Trophoblast cell (in vitro differentiated cells and primary cell): ENCODE data around the gene ALOX15B. TPM values are rescaled to one million over a fixed set of nuclear protein-coding genes. Genes with fewer than 3 reads are reported as not detected.
A peak's percentile ranks its signal among the peaks of the same experiment; 100 is the strongest.

ENCODE experiments used
- DNase-seq, 2 donors: peaks; one replicate each; pipeline ENCODE4 v3.0.0-alpha.2; 2016
- H2AFZ ChIP-seq: 2 replicates; pipeline ENCODE4 v1.6.1; 2013; ENCODE audit warnings: low read length, moderate library complexity, mild to moderate bottlenecking; ENCODE audit not compliant: insufficient read depth, poor library complexity
- H2AK5ac ChIP-seq: 2 replicates; pipeline ENCODE4 v1.6.1; 2013; ENCODE audit warnings: mild to moderate bottlenecking, low read length
- H2BK120ac ChIP-seq: 2 replicates; pipeline ENCODE4 v1.6.1; 2013; ENCODE audit warnings: low read length, mild to moderate bottlenecking, moderate library complexity; ENCODE audit not compliant: insufficient read depth, poor library complexity
- H2BK12ac ChIP-seq: 2 replicates; pipeline ENCODE4 v1.6.1; 2013; ENCODE audit warnings: mild to moderate bottlenecking, low read length, moderate library complexity
- H2BK5ac ChIP-seq: 2 replicates; pipeline ENCODE4 v1.6.1; 2013; ENCODE audit warnings: low read length, low read depth, moderate library complexity, mild to moderate bottlenecking; ENCODE audit not compliant: poor library complexity
- H3K14ac ChIP-seq: 2 replicates; pipeline ENCODE4 v1.6.1; 2013; ENCODE audit warnings: mild to moderate bottlenecking, low read length
- H3K18ac ChIP-seq: 2 replicates; pipeline ENCODE4 v1.6.1; 2013; ENCODE audit warnings: mild to moderate bottlenecking, low read length
- H3K23ac ChIP-seq: 2 replicates; pipeline ENCODE4 v1.6.1; 2013; ENCODE audit warnings: low read length
- H3K27ac ChIP-seq: 2 replicates; pipeline ENCODE4 v1.5.1; 2013; ENCODE audit warnings: low read depth, mild to moderate bottlenecking, inconsistent platforms, low read length, moderate library complexity
- H3K27me3 ChIP-seq: 2 replicates; pipeline ENCODE4 v1.6.1; 2013; ENCODE audit warnings: inconsistent platforms, mild to moderate bottlenecking, low read length, moderate library complexity; ENCODE audit not compliant: insufficient read depth
- H3K36me3 ChIP-seq, 2 experiments: 1 replicate in 1 of 2; 2 replicates in 1 of 2; pipeline ENCODE4 v1.6.1; 2013; ENCODE audit warnings: low read length in 2 of 2, mild to moderate bottlenecking in 2 of 2, moderate library complexity in 1 of 2; ENCODE audit not compliant: insufficient read depth in 2 of 2, control insufficient read depth in 1 of 2
- H3K4ac ChIP-seq: 2 replicates; pipeline ENCODE4 v1.6.1; 2013; ENCODE audit warnings: low read depth, mild to moderate bottlenecking, low read length, moderate library complexity
- H3K4me1 ChIP-seq, 2 experiments: 1 replicate in 1 of 2; 2 replicates in 1 of 2; pipeline ENCODE4 v1.6.1; 2013; ENCODE audit warnings: low read length in 2 of 2, mild to moderate bottlenecking in 2 of 2, moderate library complexity in 1 of 2; ENCODE audit not compliant: insufficient read depth in 2 of 2, control insufficient read depth in 1 of 2
- H3K4me2 ChIP-seq: 2 replicates; pipeline ENCODE4 v1.6.1; 2013; ENCODE audit warnings: inconsistent platforms, mild to moderate bottlenecking, low read length, moderate library complexity
- H3K4me3 ChIP-seq: 2 replicates; pipeline ENCODE4 v1.5.1; 2013; ENCODE audit warnings: mild to moderate bottlenecking, low read depth, low read length, inconsistent platforms
- H3K79me1 ChIP-seq: one replicate; pipeline ENCODE4 v1.6.1; 2013; ENCODE audit warnings: low read length
- H3K79me2 ChIP-seq: 2 replicates; pipeline ENCODE4 v1.6.1; 2013; ENCODE audit warnings: low read length, mild to moderate bottlenecking; ENCODE audit not compliant: control insufficient read depth, insufficient read depth, poor library complexity
- H3K9ac ChIP-seq: 2 replicates; pipeline ENCODE4 v1.6.1; 2013; ENCODE audit warnings: mild to moderate bottlenecking, low read length
- H3K9me3 ChIP-seq: 2 replicates; pipeline ENCODE4 v1.6.1; 2013; ENCODE audit warnings: low read depth, mild to moderate bottlenecking, control low read depth, inconsistent platforms, low read length; ENCODE audit not compliant: insufficient read depth
- H4K12ac ChIP-seq: 2 replicates; pipeline ENCODE4 v1.6.1; 2013; ENCODE audit warnings: low read depth, mild to moderate bottlenecking, low read length, moderate library complexity
- H4K8ac ChIP-seq: 2 replicates; pipeline ENCODE4 v1.6.1; 2013; ENCODE audit warnings: low read depth, mild to moderate bottlenecking, low read length, moderate library complexity
- H4K91ac ChIP-seq: one replicate; pipeline ENCODE4 v1.6.1; 2013; ENCODE audit warnings: low read depth, mild to moderate bottlenecking, low read length, moderate library complexity
- WGBS: extraction: QIAGEN DNeasy Blood & Tissue Kit; methylation state at CpG from one replicate; pipeline ENCODE4 v1.1.7; 2013; ENCODE audit warnings: missing lambda C conversion rate; ENCODE audit not compliant: insufficient read length, insufficient coverage; ENCODE audit errors: extremely low coverage; 5-methylcytosine and 5-hydroxymethylcytosine counted together
- polyA plus RNA-seq: library from polyadenylated mRNA; stranded (reverse); fragments of 200-250 nt; gene quantifications from 2 replicates; pipeline ENCODE4 v1.2.3, GENCODE V29; 2013

Gene ALOX15B
- 1.2 and 1.4 TPM in 2 replicates for polyA plus RNA-seq

- no peak within 1 kb of the TSS for H3K23ac ChIP-seq
- no peak within 1 kb of the TSS for H3K27ac ChIP-seq
- no peak within 1 kb of the TSS for H2BK120ac ChIP-seq
- DNase-seq: no peak
- peaks cover 4% of the 10 kb centered on the region for H3K27me3 ChIP-seq
- H2AFZ ChIP-seq: no peak within 1 kb of the TSS
- no peak within 1 kb of the TSS for H2BK5ac ChIP-seq
- no peak within 1 kb of the TSS for H3K9ac ChIP-seq
- H4K91ac ChIP-seq: no peak within 1 kb of the TSS
- H2AK5ac ChIP-seq: no peak within 1 kb of the TSS
- H3K14ac ChIP-seq: no peak within 1 kb of the TSS
- no peaks in the 10 kb centered on the region for H3K36me3 ChIP-seq
- H3K4ac ChIP-seq: no peak within 1 kb of the TSS
- H3K4me2 ChIP-seq: peak within 1 kb of the TSS; percentile 32
- H3K9me3 ChIP-seq: no peaks in the 10 kb centered on the region
- peak within 1 kb of the TSS; percentile 4 for H3K4me3 ChIP-seq
- no peak within 1 kb of the TSS for H4K12ac ChIP-seq
- no peak within 1 kb of the TSS for H2BK12ac ChIP-seq
- H3K79me2 ChIP-seq: no peaks in the 10 kb centered on the region
- no peaks in the 10 kb centered on the region for H3K4me1 ChIP-seq
- no peak within 1 kb of the TSS for H3K18ac ChIP-seq
- no peaks in the 10 kb centered on the region for H3K79me1 ChIP-seq
- no CpG with 5 or more reads among the region's 37 CpGs for WGBS
- H4K8ac ChIP-seq: no peak within 1 kb of the TSS
Measured at GRCh38 chr17:8038954-8039610, at the start of gene ALOX15B. ALOX15B (plus strand) TSS chr17:8039059; CDS start chr17:8039156, 97 bp downstream.

GRCh38 chr17:7989781-7990655 lies 48.8 kb upstream of the ALOX15B start:
- peak overlapping the region; percentile 93 for H4K8ac ChIP-seq
- peak overlapping the region; percentile 67 for H3K18ac ChIP-seq
- no peak overlapping the region for H3K4ac ChIP-seq
- no peak overlapping the region for H2BK5ac ChIP-seq
- whole genome bisulfite sequencing: no CpG with 5 or more reads among the region's 59 CpGs
- H3K9me3 ChIP-seq: no peaks in the 10 kb centered on the region
- no peak overlapping the region for H2AK5ac ChIP-seq
- H3K9ac ChIP-seq: no peak overlapping the region
- H3K4me1 ChIP-seq: peaks cover 0 to 7% of the 10 kb centered on the region in 2 experiments
- H3K4me2 ChIP-seq: peak overlapping the region; percentile 94
- H3K79me1 ChIP-seq: peaks cover 4% of the 10 kb centered on the region
- no peak overlapping the region for H3K23ac ChIP-seq
- H3K79me2 ChIP-seq: no peaks in the 10 kb centered on the region
- H2BK12ac ChIP-seq: no peak overlapping the region
- peak overlapping the region; percentile 98 for H2AFZ ChIP-seq
- peak overlapping the region; percentile 79 for H3K14ac ChIP-seq
- H3K27me3 ChIP-seq: no peaks in the 10 kb centered on the region
- peak overlapping the region; percentile 73 for H4K91ac ChIP-seq
- DNase-seq: peak; percentile 86 to 96
- no peaks in the 10 kb centered on the region for H3K36me3 ChIP-seq
- no peak overlapping the region for H3K27ac ChIP-seq
- peak overlapping the region; percentile 53 for H2BK120ac ChIP-seq
- peak overlapping the region; percentile 70 for H3K4me3 ChIP-seq
- peak overlapping the region; percentile 93 for H4K12ac ChIP-seq

GRCh38 chr17:7992516-7992915 lies 46.3 kb upstream of the ALOX15B start:
- Histone ChIP-seq H3K4ac (no peak overlapping the region), H3K79me2 (no peaks in the 10 kb centered on the region), H3K23ac (no peak overlapping the region), H3K9me3 (no peaks in the 10 kb centered on the region), H3K27me3 (no peaks in the 10 kb centered on the region), H3K4me1 (peaks cover 0 to 7% of the 10 kb centered on the region in 2 experiments), H4K91ac (no peak overlapping the region), H4K12ac (no peak overlapping the region), H3K79me1 (peaks cover 4% of the 10 kb centered on the region), H3K4me3 (no peak overlapping the region), H4K8ac (no peak overlapping the region), H3K14ac (no peak overlapping the region), H2BK12ac (no peak overlapping the region), H2AK5ac (no peak overlapping the region), H2AFZ (no peak overlapping the region), H2BK120ac (no peak overlapping the region), H3K9ac (no peak overlapping the region), H2BK5ac (no peak overlapping the region), H3K4me2 (no peak overlapping the region), H3K27ac (no peak overlapping the region), H3K18ac (no peak overlapping the region), H3K36me3 (no peaks in the 10 kb centered on the region)
- DNase-seq: peak; percentile 21 to 50
- WGBS: no CpG with 5 or more reads among the region's 2 CpGs

DNA sequence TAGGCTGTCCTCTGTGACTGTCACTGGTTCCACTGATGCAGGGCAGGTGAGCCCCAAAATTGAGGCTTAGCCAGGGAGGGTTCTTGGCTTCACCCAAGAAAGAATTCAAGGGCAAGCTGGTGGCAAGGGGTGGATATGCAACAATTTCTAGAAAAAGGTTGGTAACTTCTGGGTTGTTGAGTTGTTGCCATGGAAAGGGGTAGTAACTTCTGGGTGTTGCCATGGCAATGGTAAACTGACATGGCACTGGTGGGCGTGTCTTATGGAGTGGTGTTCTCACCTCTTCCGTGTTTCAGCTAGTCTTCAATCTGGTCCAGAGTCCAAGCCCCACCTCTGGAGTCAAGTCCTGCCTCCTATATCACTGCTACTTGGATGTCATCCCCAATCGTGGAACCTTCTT lies 45.9 kb upstream of the ALOX15B start:
- Histone ChIP-seq H3K79me2 (no peaks in the 10 kb centered on the region), H2BK120ac (no peak overlapping the region), H3K4me3 (no peak overlapping the region), H3K9me3 (no peaks in the 10 kb centered on the region), H2BK12ac (no peak overlapping the region), H2AFZ (no peak overlapping the region), H3K4me1 (peaks cover 0 to 7% of the 10 kb centered on the region in 2 experiments), H3K27ac (no peak overlapping the region), H3K9ac (no peak overlapping the region), H3K23ac (no peak overlapping the region), H4K91ac (no peak overlapping the region), H3K79me1 (peaks cover 4% of the 10 kb centered on the region), H3K27me3 (no peaks in the 10 kb centered on the region), H3K36me3 (no peaks in the 10 kb centered on the region), H2BK5ac (no peak overlapping the region), H4K12ac (no peak overlapping the region), H3K18ac (no peak overlapping the region), H3K4me2 (no peak overlapping the region), H3K4ac (no peak overlapping the region), H4K8ac (no peak overlapping the region), H2AK5ac (no peak overlapping the region), H3K14ac (no peak overlapping the region)
- WGBS: no CpG with 5 or more reads among the region's 3 CpGs
- DNase-seq: no peak
